HepG2 (cell line): Measurements from ENCODE around the gene CBX2. TPM values are rescaled to one million over a fixed set of nuclear protein-coding genes. Genes with fewer than 3 reads are reported as not detected.

Experiments used
- AHR ChIP-seq: IDR thresholded peaks from 2 replicates; pipeline ENCODE4 v1.6.1; 2018; ENCODE audit warnings: missing genetic modification reagents, missing compliant biosample characterization
- CBX5 ChIP-seq: sonication (generic); formaldehyde crosslinking; IDR thresholded peaks from 2 replicates; pipeline ENCODE4 v1.4.0; 2020; ENCODE audit warnings: missing genetic modification reagents, borderline replicate concordance
- HNRNPK ChIP-seq: fragments of 200-400 bp; formaldehyde crosslinking; IDR thresholded peaks from 2 replicates; pipeline ENCODE4 v1.6.1; 2018; ENCODE audit warnings: low read length, low read depth, moderate library complexity, mild to moderate bottlenecking; ENCODE audit not compliant: poor library complexity, severe bottlenecking
- RAD51 ChIP-seq: fragments of 450-650 bp; IDR thresholded peaks from 2 replicates; pipeline ENCODE4 v1.6.1; 2016; ENCODE audit warnings: borderline replicate concordance
- RBAK ChIP-seq: sonication (generic); formaldehyde crosslinking; IDR thresholded peaks from 2 replicates; pipeline ENCODE4 v1.5.1; 2020; ENCODE audit warnings: mild to moderate bottlenecking, missing genetic modification reagents
- SIX1 ChIP-seq: sonication (generic); formaldehyde crosslinking; IDR thresholded peaks from 2 replicates; pipeline ENCODE4 v1.4.0; 2020; ENCODE audit warnings: missing genetic modification reagents, borderline replicate concordance
- SMAD9 ChIP-seq: sonication (generic); formaldehyde crosslinking; IDR thresholded peaks from 2 replicates; pipeline ENCODE4 v1.5.1; 2020; ENCODE audit warnings: mild to moderate bottlenecking, missing genetic modification reagents
- SNAPC4 ChIP-seq: sonication (generic); formaldehyde crosslinking; IDR thresholded peaks from 2 replicates; pipeline ENCODE4 v1.4.0; 2020; ENCODE audit warnings: mild to moderate bottlenecking, missing genetic modification reagents
- SOX13 ChIP-seq, 3 experiments: fragments of 450-650 bp in 1 of 3; sonication (generic) in 1 of 3; formaldehyde crosslinking in 1 of 3; IDR thresholded peaks in 2 of 3; conservative IDR thresholded peaks in 1 of 3; 2 replicates each; pipeline versions ENCODE4 v1.5.0 to v1.6.1; 2016 to 2020; ENCODE audit warnings: antibody characterized with exemption in 1 of 3, mild to moderate bottlenecking in 1 of 3, missing compliant biosample characterization in 1 of 3, missing genetic modification reagents in 1 of 3, moderate library complexity in 1 of 3
- ZBTB34 ChIP-seq: sonication (generic); formaldehyde crosslinking; IDR thresholded peaks from 2 replicates; pipeline ENCODE4 v1.8.0; 2022; ENCODE audit warnings: mild to moderate bottlenecking, missing genetic modification reagents
- ZBTB7B ChIP-seq: sonication (generic); formaldehyde crosslinking; IDR thresholded peaks from 2 replicates; pipeline ENCODE4 v1.4.0; 2020; ENCODE audit warnings: missing genetic modification reagents
- ZNF468 ChIP-seq: sonication (generic); formaldehyde crosslinking; IDR thresholded peaks from 2 replicates; pipeline ENCODE4 v1.8.0; 2022; ENCODE audit warnings: mild to moderate bottlenecking, moderate library complexity, missing genetic modification reagents
- ZNF670 ChIP-seq: sonication (generic); formaldehyde crosslinking; IDR thresholded peaks from 2 replicates; pipeline ENCODE4 v1.8.0; 2022; ENCODE audit warnings: mild to moderate bottlenecking, missing genetic modification reagents, borderline replicate concordance
- polyA plus RNA-seq, 8 experiments: library from polyadenylated mRNA; depleted of rRNA in 3 of 8; stranded (reverse) in 7 of 8; unstranded in 1 of 8; fragments of >200 nt; fragmentation: Illumina TruSeq in 4 of 8; extraction: Trizol in 4 of 8; gene quantifications; 2 replicates each; pipeline versions ENCODE4 v1.2.1 to v1.2.3, GENCODE V29; 2011 to 2016; ENCODE audit warnings: low read depth in 4 of 8, missing spikeins in 1 of 8, mixed read lengths in 1 of 8; ENCODE audit not compliant: insufficient read depth in 1 of 8
- total RNA-seq, 5 experiments: library from RNA; depleted of rRNA; stranded (reverse); fragments of >200 nt; fragmentation: Illumina TruSeq; extraction: Trizol; gene quantifications; 2 replicates each; pipeline ENCODE4 v1.2.3, GENCODE V29; 2016; ENCODE audit warnings: low read depth in 1 of 5
- TF ChIP-seq, protein P1 (sequence below): sonication (generic); formaldehyde crosslinking; IDR thresholded peaks from 2 replicates; pipeline ENCODE4 v1.5.0; 2020; ENCODE audit warnings: mild to moderate bottlenecking, missing genetic modification reagents
- TF ChIP-seq, protein P2 (sequence below): sonication (generic); formaldehyde crosslinking; IDR thresholded peaks from 2 replicates; pipeline ENCODE4 v1.4.0; 2020; ENCODE audit warnings: missing genetic modification reagents, borderline replicate concordance
- TF ChIP-seq, protein P3 (sequence below): sonication (generic); formaldehyde crosslinking; IDR thresholded peaks from 2 replicates; pipeline ENCODE4 v1.4.0; 2020; ENCODE audit warnings: missing genetic modification reagents

The CBX2 gene
- total and polyA plus RNA-seq, 2 of the 13 experiments (the other 11 are each of a cell fraction or from before 2014, with no cell fraction given) = 14.5 to 31.1 TPM

DNA sequence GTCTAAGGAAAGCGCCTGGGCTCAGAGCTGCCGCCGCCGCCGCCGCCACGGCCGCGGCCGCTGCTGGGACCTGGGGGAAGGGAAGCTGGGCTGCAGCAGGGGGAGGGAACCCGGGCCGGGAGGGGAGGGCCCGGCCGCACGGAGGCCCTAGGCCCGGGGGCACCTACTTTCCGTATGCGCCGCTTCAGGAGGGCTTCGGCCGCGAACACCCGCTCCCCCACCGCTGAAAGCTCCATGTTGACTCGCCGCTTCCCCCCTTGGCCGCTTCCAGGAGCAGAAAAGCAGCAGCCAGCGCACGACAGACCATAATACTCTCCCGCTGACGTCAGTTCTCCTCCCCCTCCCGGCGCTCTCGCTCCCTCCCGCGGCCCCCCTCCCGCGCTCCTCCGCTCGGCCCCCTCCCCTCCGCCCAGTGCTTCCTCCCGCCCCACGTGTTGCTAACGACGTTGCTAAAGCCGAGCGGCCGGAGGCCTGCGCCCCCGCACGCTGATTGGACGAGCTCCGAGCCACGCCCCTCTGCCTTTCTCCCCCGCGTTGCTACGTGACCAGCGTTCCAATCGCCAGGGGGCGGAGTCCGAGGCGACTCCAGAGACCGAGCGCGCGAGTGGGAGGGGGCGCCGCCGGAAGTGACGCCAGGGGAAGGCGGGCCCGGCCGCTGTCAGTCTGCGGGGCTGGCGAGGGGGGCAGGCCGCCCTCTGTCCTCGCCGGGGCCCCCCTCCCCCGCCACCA, 19.0 kb downstream of the CBX2 start, which contains the start of gene CBX8 (continued):
- TF ChIP-seq, protein P1, sequence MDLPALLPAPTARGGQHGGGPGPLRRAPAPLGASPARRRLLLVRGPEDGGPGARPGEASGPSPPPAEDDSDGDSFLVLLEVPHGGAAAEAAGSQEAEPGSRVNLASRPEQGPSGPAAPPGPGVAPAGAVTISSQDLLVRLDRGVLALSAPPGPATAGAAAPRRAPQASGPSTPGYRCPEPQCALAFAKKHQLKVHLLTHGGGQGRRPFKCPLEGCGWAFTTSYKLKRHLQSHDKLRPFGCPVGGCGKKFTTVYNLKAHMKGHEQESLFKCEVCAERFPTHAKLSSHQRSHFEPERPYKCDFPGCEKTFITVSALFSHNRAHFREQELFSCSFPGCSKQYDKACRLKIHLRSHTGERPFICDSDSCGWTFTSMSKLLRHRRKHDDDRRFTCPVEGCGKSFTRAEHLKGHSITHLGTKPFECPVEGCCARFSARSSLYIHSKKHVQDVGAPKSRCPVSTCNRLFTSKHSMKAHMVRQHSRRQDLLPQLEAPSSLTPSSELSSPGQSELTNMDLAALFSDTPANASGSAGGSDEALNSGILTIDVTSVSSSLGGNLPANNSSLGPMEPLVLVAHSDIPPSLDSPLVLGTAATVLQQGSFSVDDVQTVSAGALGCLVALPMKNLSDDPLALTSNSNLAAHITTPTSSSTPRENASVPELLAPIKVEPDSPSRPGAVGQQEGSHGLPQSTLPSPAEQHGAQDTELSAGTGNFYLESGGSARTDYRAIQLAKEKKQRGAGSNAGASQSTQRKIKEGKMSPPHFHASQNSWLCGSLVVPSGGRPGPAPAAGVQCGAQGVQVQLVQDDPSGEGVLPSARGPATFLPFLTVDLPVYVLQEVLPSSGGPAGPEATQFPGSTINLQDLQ (CRISPR knock-in tag) = no peak
- TF ChIP-seq SNAPC4 (CRISPR knock-in tag) (no peak), CBX5 (CRISPR knock-in tag) (no peak), ZBTB34 (CRISPR knock-in tag) (no peak), SOX13 (IDR thresholded peaks at IDR 0.05) (no peak), SOX13 (CRISPR knock-in tag; conservative IDR thresholded peaks at IDR 0.05 in 1 of 2, IDR thresholded peaks at IDR 0.05 in 1 of 2) (peak in 1 of 2 experiments; percentile 48; a peak in 1 of 4 replicates), RBAK (CRISPR knock-in tag) (no peak), SIX1 (CRISPR knock-in tag) (no peak), RAD51 (peak; percentile 50; the same call in 1 of the 2 replicates), ZBTB7B (CRISPR knock-in tag) (0 out of 2 replicates have a peak, but pooled peaks have one; percentile 33), SMAD9 (CRISPR knock-in tag) (no peak), HNRNPK (peak; percentile 63), ZNF468 (CRISPR knock-in tag) (no peak), AHR (CRISPR knock-in tag) (peak; percentile 14; the same call in 1 of the 2 replicates), ZNF670 (CRISPR knock-in tag) (no peak)
- TF ChIP-seq, protein P2, sequence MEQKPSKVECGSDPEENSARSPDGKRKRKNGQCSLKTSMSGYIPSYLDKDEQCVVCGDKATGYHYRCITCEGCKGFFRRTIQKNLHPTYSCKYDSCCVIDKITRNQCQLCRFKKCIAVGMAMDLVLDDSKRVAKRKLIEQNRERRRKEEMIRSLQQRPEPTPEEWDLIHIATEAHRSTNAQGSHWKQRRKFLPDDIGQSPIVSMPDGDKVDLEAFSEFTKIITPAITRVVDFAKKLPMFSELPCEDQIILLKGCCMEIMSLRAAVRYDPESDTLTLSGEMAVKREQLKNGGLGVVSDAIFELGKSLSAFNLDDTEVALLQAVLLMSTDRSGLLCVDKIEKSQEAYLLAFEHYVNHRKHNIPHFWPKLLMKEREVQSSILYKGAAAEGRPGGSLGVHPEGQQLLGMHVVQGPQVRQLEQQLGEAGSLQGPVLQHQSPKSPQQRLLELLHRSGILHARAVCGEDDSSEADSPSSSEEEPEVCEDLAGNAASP (CRISPR knock-in tag) = peak; percentile 50; the same call in 1 of the 2 replicates
- TF ChIP-seq, protein P3, sequence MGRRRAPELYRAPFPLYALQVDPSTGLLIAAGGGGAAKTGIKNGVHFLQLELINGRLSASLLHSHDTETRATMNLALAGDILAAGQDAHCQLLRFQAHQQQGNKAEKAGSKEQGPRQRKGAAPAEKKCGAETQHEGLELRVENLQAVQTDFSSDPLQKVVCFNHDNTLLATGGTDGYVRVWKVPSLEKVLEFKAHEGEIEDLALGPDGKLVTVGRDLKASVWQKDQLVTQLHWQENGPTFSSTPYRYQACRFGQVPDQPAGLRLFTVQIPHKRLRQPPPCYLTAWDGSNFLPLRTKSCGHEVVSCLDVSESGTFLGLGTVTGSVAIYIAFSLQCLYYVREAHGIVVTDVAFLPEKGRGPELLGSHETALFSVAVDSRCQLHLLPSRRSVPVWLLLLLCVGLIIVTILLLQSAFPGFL (CRISPR knock-in tag) = 0 out of 2 replicates have a peak, but pooled peaks have one; percentile 25
